Heart left ventricle (tissue), 13 donors: ENCODE results near the gene ST3GAL6.

ENCODE experiments used
- POLR2A ChIP-seq, 2 donors: fragments of 450-650 bp; IDR thresholded peaks; one replicate each; pipeline ENCODE4 v1.6.1; 2017; ENCODE audit warnings: antibody characterized with exemption in 2 of 2, mild to moderate bottlenecking in 2 of 2, moderate library complexity in 2 of 2
- TF ChIP-seq, protein P1 (sequence below), 12 donors: fragments of 200-600 bp; sonication (generic) in 4 of 12; IDR thresholded peaks; one replicate each; pipeline versions ENCODE4 v1.5.0 to v1.8.0; 2018 to 2022; ENCODE audit warnings: antibody characterized with exemption in 12 of 12, mild to moderate bottlenecking in 5 of 12
- donor health status: ischemic (EF 13 %, LVEDD 7.1; RV severe dilation, severe dysfunction).
- donor health status: DM: no; HTN: yes; CAD: no.
- donor health status: DM: no; HTN: no; CAD: no.
- donor health status: ischemic (EF 25% LVEDD 6.9; RV normal size, moderate dysfunction).
- donor health status: ischemic (EF 25% LVEDD 5.7; RV mildly dilated, moderate dysfunction).
- donor health status: ischemic (EF 35%, LVEDD 5.7; RV mildly dilated, moderate dysfunction).
- donor health status: nonischemic (EF 11% LVEDD 7.7; RV severe dilation, severe dysfunction).
- donor health status: DM: yes; HTN: yes; CAD: no.
- donor health status: PGD.
- donor health status: ischemic (EF 29% LVEDD 5.4; RV normal size, mild dysfunction).
- donor health status: nonischemic (EF 23%, LVEDD 6.1; RV moderate dilation, normal function).

DNA sequence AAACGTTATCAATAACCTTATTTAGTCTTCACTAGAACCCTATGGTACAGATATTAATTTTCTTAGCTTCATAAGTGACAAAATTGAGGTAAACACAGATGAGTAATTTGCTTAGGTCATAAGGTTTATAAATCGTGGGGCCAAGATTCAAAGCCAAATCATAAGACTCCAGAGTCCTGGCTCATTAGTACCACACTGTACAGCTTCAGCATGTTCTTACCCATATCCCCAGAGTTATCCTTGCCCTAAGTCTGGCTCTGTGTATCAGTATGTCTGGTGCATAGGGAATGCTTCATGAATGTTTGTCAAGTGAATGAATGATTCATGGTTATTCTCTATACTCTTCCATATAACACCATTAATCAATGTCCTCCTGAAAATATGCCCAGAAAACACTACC, 45.6 kb upstream of the ST3GAL6 start:
- TF ChIP-seq POLR2A (IDR thresholded peaks at IDR 0.05), result no peak
- TF ChIP-seq, protein P1, sequence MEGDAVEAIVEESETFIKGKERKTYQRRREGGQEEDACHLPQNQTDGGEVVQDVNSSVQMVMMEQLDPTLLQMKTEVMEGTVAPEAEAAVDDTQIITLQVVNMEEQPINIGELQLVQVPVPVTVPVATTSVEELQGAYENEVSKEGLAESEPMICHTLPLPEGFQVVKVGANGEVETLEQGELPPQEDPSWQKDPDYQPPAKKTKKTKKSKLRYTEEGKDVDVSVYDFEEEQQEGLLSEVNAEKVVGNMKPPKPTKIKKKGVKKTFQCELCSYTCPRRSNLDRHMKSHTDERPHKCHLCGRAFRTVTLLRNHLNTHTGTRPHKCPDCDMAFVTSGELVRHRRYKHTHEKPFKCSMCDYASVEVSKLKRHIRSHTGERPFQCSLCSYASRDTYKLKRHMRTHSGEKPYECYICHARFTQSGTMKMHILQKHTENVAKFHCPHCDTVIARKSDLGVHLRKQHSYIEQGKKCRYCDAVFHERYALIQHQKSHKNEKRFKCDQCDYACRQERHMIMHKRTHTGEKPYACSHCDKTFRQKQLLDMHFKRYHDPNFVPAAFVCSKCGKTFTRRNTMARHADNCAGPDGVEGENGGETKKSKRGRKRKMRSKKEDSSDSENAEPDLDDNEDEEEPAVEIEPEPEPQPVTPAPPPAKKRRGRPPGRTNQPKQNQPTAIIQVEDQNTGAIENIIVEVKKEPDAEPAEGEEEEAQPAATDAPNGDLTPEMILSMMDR (IDR thresholded peaks at IDR 0.05), result no peak
